Smooth muscle cell (in vitro differentiated cells): Measurements from ENCODE around the gene AK1. TPM values are rescaled to one million over a fixed set of nuclear protein-coding genes. Genes with fewer than 3 reads are reported as not detected.

Experiments
- DNase-seq: peaks from one replicate; lab custom pipeline; 2025; ENCODE audit not compliant: unreplicated experiment; lab: John Stamatoyannopoulos, UW
- H2AFZ ChIP-seq: fragments of 200-600 bp; sonication (generic); 2 replicates; pipeline ENCODE4 v1.6.0; 2016; ENCODE audit warnings: antibody characterized with exemption, low read depth, mild to moderate bottlenecking
- H3F3A ChIP-seq: fragments of 200-600 bp; sonication (generic); 2 replicates; pipeline ENCODE4 v1.6.0; 2017; ENCODE audit warnings: antibody characterized with exemption, low read depth
- H3K27ac ChIP-seq: fragments of 200-600 bp; sonication (generic); 2 replicates; pipeline ENCODE4 v1.5.1; 2016; ENCODE audit warnings: low read depth, mild to moderate bottlenecking
- H3K27me3 ChIP-seq: fragments of 200-600 bp; sonication (generic); 2 replicates; pipeline ENCODE4 v1.6.1; 2016; ENCODE audit warnings: low read depth, mild to moderate bottlenecking
- H3K36me3 ChIP-seq: fragments of 200-600 bp; sonication (generic); 2 replicates; pipeline ENCODE4 v1.5.1; 2016; ENCODE audit warnings: low read depth
- H3K4me1 ChIP-seq: fragments of 200-600 bp; sonication (generic); 2 replicates; pipeline ENCODE4 v1.5.1; 2016; ENCODE audit warnings: low read depth
- H3K4me2 ChIP-seq: fragments of 200-600 bp; sonication (generic); 2 replicates; pipeline ENCODE4 v1.6.0; 2016; ENCODE audit warnings: mild to moderate bottlenecking
- H3K4me3 ChIP-seq: fragments of 200-600 bp; sonication (generic); 2 replicates; pipeline ENCODE4 v1.5.1; 2016; ENCODE audit warnings: mild to moderate bottlenecking
- H3K79me2 ChIP-seq: fragments of 200-600 bp; sonication (generic); 2 replicates; pipeline ENCODE4 v1.6.0; 2016; ENCODE audit warnings: low read depth, mild to moderate bottlenecking
- H3K9ac ChIP-seq: fragments of 200-600 bp; sonication (generic); 2 replicates; pipeline ENCODE4 v1.6.0; 2016; ENCODE audit warnings: low read depth
- H3K9me3 ChIP-seq: fragments of 200-600 bp; sonication (generic); replicated peaks from 2 replicates; pipeline ENCODE4 v1.5.1; 2016; ENCODE audit warnings: low read depth
- H4K20me1 ChIP-seq: fragments of 200-600 bp; sonication (generic); 2 replicates; pipeline ENCODE4 v1.6.0; 2016; ENCODE audit warnings: low read depth
- CTCF ChIP-seq: fragments of 200-600 bp; sonication (generic); IDR thresholded peaks from 2 replicates; pipeline ENCODE4 v1.5.1; 2017; ENCODE audit warnings: borderline replicate concordance, mild to moderate bottlenecking, antibody characterized with exemption; ENCODE audit not compliant: insufficient read depth, poor library complexity, severe bottlenecking
- WGBS: methylation state at CpG from one replicate; pipeline ENCODE4 v1.1.7; 2016; ENCODE audit warnings: low lambda C conversion rate; 5-methylcytosine and 5-hydroxymethylcytosine counted together
- polyA plus RNA-seq: library from polyadenylated mRNA; unstranded; fragments of >200 nt; fragmentation: Nextera tagmentation; extraction: Ambion mirVana; gene quantifications from 2 replicates; pipeline ENCODE4 v1.2.1, GENCODE V29; 2016
- total RNA-seq: library from RNA; depleted of rRNA; stranded (reverse); fragments of >200 nt; gene quantifications from 2 replicates; pipeline ENCODE4 v1.2.3, GENCODE V29; 2014

Gene AK1
- total and polyA plus RNA-seq, 2 experiments from 2014 or later: 52.4 to 97.8 TPM

- Histone ChIP-seq H3K4me3 (no peak overlapping the region), H3K79me2 (peaks cover 12% of the 10 kb centered on the region), H3K27me3 (no peaks in the 10 kb centered on the region), H2AFZ (no peak overlapping the region), H3K4me2 (no peak overlapping the region), H3K9me3 (no peaks in the 10 kb centered on the region), H3K9ac (no peak overlapping the region), H3K27ac (no peak overlapping the region), H3F3A (no peaks in the 10 kb centered on the region), H3K36me3 (no peaks in the 10 kb centered on the region), H4K20me1 (no peaks in the 10 kb centered on the region), H3K4me1 (no peaks in the 10 kb centered on the region)
- no peak for DNase-seq
- TF ChIP-seq CTCF: no peak
- WGBS: 92% methylated on average over 17 of the region's 17 CpGs
These were observed 27.1 kb downstream of the AK1 start for GRCh38 chr9:127850286-127850830.

GRCh38 chr9:127848756-127849504 is 28.5 kb downstream of the AK1 start:
- Histone ChIP-seq H3K4me1 (no peaks in the 10 kb centered on the region), H4K20me1 (no peaks in the 10 kb centered on the region), H3K9me3 (no peaks in the 10 kb centered on the region), H3K27ac (no peak overlapping the region), H3K4me3 (no peak overlapping the region), H3K36me3 (no peaks in the 10 kb centered on the region), H3K9ac (no peak overlapping the region), H3K79me2 (peaks cover 12% of the 10 kb centered on the region), H3K27me3 (no peaks in the 10 kb centered on the region), H3F3A (no peaks in the 10 kb centered on the region), H2AFZ (no peak overlapping the region), H3K4me2 (no peak overlapping the region)
- no peak for TF ChIP-seq CTCF
- WGBS: 89% methylated on average over 10 of the region's 10 CpGs
- no peak for DNase-seq

- Histone ChIP-seq H3K4me3 (no peak overlapping the region), H3K9ac (no peak overlapping the region), H4K20me1 (no peaks in the 10 kb centered on the region), H3K36me3 (no peaks in the 10 kb centered on the region), H3K4me1 (no peaks in the 10 kb centered on the region), H3K4me2 (no peak overlapping the region), H3K27ac (peak overlapping the region; percentile 48), H3K79me2 (peaks cover 9% of the 10 kb centered on the region), H3K27me3 (no peaks in the 10 kb centered on the region), H3K9me3 (no peaks in the 10 kb centered on the region), H3F3A (no peaks in the 10 kb centered on the region), H2AFZ (no peak overlapping the region)
- no peak for DNase-seq
- no peak for TF ChIP-seq CTCF
- 76% methylated on average over 12 of the region's 12 CpGs for WGBS
These were observed 29.4 kb downstream of the AK1 start for GRCh38 chr9:127847833-127848755.
